Activated CD4-positive, alpha-beta T cell treated with anti-CD3 and anti-CD28 coated beads for 24 hours (primary cell): ENCODE results near the gene SUSD4.
"Not testable (repeated sequence)": the region's sequence is repeated elsewhere in the genome, so short reads cannot be mapped to it uniquely, and the experiment has no call there.

Experiments
- DNase-seq, 2 donors: peaks; one replicate each; pipeline ENCODE4 v3.0.0-alpha.2; 2020; ENCODE audit warnings: low read depth in 2 of 2

SUSD4 gene

GRCh38 chr1:223251387-223251786 is 112.6 kb downstream of the SUSD4 start:
- DNase-seq: not testable (repeated sequence)

- DNase-seq: no peak
Measured at GRCh38 chr1:223250632-223251015, 113.4 kb downstream of the SUSD4 start.

- no peak for DNase-seq
Measured at GRCh38 chr1:223249854-223250631, 113.9 kb downstream of the SUSD4 start.

- DNase-seq: no peak
Measured at GRCh38 chr1:223248770-223249140, 115.2 kb downstream of the SUSD4 start.

- no peak for DNase-seq
Measured at GRCh38 chr1:223248001-223248769, 115.8 kb downstream of the SUSD4 start.

- DNase-seq: no peak
Measured at GRCh38 chr1:223246476-223247112, 117.4 kb downstream of the SUSD4 start.

GRCh38 chr1:223245983-223246382 is 118.0 kb downstream of the SUSD4 start:
- no peak for DNase-seq

- DNase-seq: no peak
Measured at GRCh38 chr1:223245411-223245810, 118.6 kb downstream of the SUSD4 start.

GRCh38 chr1:223244366-223245103 is 119.4 kb downstream of the SUSD4 start:
- DNase-seq: no peak

- no peak for DNase-seq
Measured at GRCh38 chr1:223243441-223244050, 120.4 kb downstream of the SUSD4 start.

GRCh38 chr1:223242971-223243370 is 121.0 kb downstream of the SUSD4 start:
- no peak for DNase-seq

- DNase-seq: no peak
Measured at GRCh38 chr1:223242382-223242955, 121.5 kb downstream of the SUSD4 start.

GRCh38 chr1:223240122-223240521 is 123.9 kb downstream of the SUSD4 start:
- no peak for DNase-seq

GRCh38 chr1:223235091-223235490 is 128.9 kb downstream of the SUSD4 start:
- DNase-seq: no peak

GRCh38 chr1:223234534-223234933 is 129.4 kb downstream of the SUSD4 start:
- DNase-seq: no peak

GRCh38 chr1:223234170-223234514 is 129.8 kb downstream of the SUSD4 start:
- DNase-seq: no peak

- DNase-seq: no peak
Measured at GRCh38 chr1:223233410-223234169, 130.4 kb downstream of the SUSD4 start.

GRCh38 chr1:223233019-223233409 is 131.0 kb downstream of the SUSD4 start:
- no peak for DNase-seq

GRCh38 chr1:223231581-223231980 is 132.4 kb downstream of the SUSD4 start:
- DNase-seq: no peak

GRCh38 chr1:223231011-223231572 is 132.9 kb downstream of the SUSD4 start:
- DNase-seq: no peak
